ENCODE results near the gene SEC14L6.

Gene SEC14L6

DNA sequence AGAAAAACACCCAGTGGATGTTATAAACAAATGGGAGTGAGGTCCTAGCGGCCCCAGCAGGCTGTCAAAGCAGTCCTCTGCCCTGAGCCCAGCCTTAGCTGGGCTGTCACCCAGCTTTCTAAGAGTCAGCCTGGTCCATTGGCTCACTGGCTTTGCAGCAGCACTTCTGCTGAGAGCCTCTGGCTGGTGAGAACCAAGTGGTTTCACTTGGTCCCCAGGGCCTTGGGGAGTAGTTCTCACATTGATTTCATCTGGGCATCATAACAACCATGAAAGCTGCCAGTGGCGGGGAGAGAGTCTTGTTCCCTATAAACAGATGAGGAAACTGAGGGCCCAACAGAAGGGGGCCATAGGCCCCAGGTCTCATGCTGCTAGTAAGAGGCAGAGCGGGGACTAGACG lies 11.4 kb downstream of the SEC14L6 start:
- no peak for DNase-seq (ENCODE audit: low spot score)

DNA sequence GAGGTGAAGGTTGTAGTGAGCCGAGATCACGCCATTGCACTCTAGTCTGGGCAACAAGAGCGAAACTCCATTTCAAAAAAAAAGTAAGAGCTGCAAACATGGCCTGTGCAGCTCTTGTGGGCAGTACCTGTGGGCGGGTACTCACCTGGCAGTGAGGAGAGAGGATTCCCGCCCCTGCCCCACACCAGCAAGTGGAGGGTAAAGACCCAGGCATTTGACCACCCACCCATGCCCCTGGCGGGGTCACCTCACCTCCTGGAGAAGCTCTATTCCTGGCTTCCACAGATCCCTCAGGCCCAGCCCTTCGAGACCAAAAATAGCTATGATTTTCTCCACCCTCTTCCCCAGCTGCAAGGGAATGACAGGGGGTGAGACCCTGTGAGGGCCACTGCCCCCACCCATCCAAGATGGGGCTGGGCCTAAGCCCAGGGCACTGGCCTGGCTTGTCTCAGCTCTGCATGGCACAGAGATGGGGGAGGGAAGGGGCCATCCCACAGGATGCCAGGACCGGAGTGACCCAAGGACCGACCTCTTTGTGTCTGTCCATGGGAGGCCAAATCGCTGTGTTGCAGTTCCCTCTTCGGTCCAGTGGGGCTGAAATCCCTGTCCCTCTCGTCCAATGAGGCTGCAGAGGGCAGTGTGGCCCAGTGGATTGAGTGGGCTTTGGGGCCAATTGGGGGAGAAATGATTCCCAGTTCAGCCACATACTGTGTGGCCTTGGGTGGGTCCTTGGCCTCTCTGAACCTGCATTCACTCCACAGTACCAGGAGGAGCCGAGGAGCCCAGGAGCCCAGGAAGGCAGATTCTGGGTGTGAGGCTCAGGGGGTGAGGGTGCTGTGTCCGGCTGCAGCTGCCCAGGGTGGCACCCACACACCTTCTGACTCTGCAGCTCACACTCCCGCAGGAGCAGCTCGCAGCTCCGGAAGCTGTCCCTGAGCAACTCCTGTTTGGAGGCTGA lies 14.6 kb downstream of the SEC14L6 start:
- DNase-seq (ENCODE audit: low spot score): no peak

DNA sequence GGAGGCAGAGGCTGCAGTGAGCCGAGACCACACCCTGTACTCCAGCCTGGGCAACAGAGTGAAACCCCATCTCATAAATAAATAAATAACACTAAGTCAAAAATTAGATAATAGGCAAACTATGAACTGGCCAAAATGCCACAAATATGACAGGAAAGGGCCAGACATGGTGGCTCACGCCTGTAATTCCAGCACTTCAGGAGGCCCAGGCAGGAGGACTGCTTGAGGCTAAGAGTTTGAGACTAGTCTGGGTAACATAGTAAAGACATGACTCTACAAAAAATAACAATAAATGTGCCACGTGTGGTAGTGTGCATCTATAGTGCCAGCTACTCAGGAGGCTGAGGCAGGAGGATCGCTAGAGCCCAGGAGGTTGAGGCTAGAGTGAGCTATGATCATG lies 19.9 kb downstream of the SEC14L6 start:
- no peak for DNase-seq (ENCODE audit: low spot score)

DNA sequence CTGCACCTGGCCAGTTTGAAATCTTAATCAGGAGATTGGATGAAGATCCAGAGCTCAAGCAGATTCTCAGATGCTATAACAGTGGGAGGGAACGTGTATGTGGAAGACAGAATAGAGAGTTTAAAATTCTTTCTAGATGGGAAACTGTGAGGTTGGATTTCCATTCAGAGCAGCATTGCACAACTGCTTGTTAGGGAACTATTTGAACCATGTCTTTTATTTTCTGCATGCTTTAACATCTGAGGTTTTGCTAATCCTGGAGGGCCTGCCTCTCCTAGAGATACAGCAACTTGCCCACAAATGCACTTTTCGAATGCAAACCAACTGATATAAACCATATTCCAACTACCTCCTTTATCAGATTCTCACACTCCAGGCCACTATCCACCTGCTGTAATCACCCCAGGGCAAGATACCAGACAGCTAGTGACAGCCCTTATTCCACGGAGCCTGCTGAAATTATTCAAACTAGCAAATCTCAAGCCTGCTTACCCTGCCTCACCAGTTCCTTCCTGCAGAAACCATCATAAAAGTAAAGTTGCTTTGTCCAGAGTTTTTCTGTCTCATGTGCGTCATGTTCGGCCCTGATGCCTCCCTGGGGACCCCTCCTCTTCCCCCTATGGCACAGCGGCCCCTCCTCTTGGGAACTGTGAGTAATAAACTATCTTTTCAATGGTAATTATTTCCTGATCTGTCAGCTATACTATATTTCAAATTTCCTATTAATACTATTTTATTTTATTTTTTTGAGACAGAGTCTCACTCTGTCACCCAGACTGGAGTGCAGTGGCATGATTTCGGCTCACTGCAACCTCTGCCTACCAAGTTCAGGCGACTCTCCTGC lies 22.7 kb downstream of the SEC14L6 start:
- DNase-seq (ENCODE audit: low spot score): no peak

DNA sequence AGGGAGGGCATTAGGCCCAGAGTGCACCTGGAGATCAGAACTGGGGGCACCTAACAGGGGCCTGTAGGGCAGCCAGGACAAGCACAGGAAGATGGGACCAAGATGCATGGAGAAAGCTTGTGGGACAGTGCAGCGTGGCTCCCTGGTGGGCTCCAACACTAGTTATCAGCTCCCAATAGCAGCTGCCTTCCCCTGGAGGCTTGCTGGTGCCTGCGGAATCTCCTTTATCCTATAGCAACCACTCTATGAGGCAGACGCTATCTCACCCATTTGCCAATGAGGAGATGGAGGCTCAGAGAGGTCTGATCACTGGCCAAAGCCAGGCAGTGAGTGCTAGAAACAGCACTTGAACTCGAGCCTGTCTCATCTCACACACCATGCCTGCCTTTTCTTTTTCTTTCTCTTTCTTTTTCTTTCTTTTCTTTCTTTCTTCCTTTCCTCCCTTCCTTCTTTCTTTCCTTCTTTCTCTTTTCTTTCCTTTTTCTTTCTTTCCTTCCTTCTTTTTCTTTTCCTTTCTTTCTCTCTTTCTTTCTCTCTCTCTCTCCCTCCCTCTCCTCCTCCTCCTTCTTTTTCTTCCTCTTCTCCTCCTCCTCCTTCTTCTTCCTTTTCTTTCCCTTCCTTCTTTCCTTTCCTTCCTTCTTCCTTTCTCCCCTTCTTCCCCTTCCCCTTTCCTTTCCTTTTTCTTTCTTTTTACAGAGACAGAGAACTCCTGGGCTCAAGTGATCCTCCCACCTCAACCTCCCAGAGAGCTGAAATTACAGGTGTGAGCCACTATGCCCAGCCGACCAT lies 25.0 kb downstream of the SEC14L6 start:
- no peak for DNase-seq (ENCODE audit: low spot score)

DNA sequence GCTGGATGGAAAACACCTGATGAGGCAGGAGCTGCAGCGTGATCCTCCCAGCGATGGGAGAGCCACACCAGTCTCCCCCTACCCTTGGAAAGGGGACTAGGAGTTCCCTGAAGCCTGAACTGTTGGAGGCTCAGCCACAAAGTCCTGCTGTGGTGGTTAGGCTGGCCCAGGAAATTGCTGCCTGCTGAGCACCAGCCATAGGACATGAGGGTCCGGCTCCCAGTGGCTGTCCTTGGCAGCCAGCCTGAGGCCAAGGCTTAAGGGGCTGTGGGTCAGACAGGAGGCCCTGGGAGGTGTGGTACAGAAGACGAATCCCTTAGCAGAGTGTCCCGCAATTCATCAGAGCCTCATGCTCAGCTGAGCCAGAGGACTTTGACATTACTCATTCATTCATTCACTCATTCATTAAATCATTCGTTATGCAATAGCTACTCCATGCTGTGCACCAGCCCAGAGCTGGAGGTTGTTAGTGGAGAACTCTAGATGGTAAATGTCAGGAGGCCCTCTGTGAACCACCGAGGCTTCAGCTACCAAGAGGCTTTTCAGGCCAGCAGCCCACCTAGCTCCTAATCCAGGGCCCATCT lies 26.6 kb downstream of the SEC14L6 start:
- DNase-seq (ENCODE audit: low spot score): no peak

DNA sequence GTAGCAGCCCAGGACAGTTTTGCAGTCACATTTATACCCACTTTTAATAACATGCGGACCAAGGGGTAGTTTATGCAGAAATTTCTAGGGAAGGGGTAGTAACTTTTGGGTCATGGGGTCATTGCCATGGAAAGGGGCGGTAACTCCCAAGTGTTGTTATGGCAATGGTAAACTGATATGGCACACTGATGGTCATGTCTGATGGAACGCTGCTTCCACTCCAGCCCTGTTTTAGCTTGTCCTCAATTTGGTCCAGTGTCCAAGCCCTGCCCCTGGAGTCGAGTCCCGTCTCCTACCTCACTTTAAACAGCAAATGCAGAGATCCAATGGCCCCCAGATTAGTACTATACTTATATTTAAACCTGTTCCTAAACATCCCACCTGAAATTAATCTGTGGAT lies 29.8 kb downstream of the SEC14L6 start:
- no peak for DNase-seq (ENCODE audit: low spot score)

DNA sequence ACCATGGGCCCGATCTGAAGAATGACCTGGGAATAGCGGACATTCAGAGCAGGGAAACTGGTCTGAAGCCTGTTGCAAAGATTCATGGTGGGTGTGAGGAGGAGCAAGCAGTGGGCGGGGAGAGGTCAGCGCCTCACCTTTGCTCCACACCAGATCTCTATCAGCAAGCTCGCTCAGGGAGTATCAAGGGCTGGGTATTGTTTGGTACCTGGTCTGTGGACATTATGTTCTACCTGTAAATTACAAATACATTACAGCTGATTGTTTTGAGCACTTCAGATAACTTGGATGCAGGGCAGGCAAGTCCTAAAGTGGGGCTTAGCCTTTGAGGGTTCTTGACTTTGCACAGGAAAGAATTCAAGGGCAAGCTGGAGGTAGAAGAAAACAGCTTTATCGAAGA lies 30.3 kb downstream of the SEC14L6 start:
- DNase-seq (ENCODE audit: low spot score): no peak

DNA sequence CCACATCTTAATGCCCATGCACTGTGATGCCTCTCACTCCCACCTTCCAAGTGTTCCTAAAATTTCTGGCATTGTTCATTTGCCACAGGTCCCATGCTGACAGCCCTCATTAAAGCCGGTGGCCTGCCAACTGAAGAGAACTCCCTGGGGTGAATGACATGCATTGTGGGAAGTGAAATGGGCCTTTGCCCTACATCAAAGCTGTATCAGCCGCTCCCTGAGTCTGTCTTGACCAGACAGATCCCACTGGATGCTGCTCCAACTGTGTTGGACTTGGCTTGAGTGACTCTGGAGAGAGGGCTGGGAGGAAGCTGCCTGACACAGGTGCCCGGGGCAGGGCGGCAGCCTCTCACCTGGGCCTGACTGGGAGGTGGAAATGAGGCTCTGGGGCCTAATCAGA lies 32.3 kb downstream of the SEC14L6 start:
- DNase-seq (ENCODE audit: low spot score): no peak

DNA sequence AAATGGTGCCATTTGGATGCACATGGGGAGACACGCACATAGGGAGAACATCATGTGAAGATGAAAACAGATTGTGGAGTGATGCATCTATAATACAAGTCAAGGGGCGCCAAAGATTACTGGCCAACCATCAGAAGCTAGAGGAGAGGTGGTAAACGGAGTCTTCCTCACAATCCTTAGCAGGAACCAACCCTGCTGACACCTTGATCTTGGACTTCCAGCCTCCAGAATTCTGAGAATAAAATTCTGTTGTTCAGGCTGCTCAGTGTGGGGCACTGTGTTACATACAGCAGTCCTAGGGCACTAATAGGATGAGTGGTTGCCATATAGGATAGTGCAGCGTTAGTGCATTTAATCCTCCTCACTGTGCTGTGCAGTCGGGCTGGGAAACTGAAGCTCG lies 33.1 kb downstream of the SEC14L6 start:
- DNase-seq (ENCODE audit: low spot score): no peak

DNA sequence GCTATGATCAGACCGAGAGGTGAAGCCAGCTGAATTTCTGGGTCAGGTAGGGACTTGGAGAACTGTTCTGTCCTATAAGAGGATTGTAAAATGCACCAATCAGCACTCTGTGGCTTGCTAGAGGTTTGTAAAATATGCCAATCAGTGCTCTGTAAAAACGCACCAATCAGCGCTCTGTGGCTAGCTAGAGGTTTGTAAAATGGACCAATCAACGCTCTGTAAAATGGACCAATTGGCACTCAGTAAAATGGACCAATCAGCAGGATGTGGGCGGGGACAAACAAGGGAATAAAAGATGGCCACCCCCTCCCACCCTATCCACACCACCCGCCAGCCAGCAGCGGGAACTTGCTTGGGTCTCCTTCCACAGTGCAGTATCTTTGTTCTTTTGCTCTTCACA lies 34.6 kb downstream of the SEC14L6 start:
- DNase-seq (ENCODE audit: low spot score): no peak

DNA sequence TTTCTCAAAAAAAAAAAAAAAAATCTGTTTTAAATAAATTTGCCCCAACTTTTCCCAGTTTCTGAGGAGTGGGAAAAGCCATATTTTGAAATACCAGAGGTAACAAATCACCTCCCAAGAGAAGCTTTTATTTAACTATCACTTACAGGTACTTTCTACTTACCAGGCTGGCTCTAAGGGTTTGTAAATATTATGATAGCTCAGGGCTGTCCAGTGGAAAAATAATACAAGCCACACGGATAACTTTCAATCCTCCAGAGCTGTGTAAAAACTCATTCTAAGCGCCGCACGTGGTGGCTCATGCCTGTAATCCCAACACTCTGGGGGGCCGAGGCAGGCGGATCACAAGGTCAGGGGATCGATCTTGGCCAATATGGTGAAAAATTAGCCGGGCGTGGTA lies 35.4 kb downstream of the SEC14L6 start:
- no peak for DNase-seq (ENCODE audit: low spot score)

DNA sequence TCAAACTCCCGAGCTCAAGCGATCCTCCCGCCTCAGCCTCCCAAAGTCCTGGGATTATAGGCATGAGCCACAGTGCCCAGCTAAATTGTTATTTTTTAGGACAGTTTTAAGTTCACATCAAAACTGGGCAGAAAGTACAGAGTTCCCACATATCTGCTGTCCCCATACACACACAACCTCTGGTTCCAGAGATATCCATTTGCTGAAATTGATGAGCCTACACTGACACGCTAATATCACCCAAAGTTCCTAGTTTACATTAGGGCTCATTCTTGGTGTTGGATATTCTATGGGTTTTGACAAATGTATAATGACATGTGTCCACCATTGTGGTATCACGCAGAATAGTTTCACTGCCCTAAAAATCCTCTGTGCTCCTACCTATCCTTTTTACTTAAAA lies 38.3 kb downstream of the SEC14L6 start:
- no peak for DNase-seq (ENCODE audit: low spot score)

DNA sequence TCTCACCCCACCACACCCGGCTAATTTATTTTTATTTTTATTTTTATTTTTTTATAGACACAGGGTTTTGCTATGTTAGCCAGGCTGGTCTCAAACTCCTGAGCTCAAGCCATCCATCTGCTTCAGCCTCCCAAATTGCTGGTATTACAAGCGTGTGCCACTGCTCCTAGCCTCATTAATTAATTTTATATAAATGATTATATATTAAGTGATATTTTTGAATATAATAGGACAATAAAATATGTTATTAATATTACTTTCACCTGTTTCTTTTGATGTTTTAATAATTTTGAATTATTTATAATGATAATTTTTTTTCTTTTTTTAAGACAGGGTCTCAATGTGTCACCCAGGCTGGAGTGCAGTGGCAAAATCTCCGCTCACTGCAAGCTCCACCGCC lies 38.9 kb downstream of the SEC14L6 start:
- no peak for DNase-seq (ENCODE audit: low spot score)

DNA sequence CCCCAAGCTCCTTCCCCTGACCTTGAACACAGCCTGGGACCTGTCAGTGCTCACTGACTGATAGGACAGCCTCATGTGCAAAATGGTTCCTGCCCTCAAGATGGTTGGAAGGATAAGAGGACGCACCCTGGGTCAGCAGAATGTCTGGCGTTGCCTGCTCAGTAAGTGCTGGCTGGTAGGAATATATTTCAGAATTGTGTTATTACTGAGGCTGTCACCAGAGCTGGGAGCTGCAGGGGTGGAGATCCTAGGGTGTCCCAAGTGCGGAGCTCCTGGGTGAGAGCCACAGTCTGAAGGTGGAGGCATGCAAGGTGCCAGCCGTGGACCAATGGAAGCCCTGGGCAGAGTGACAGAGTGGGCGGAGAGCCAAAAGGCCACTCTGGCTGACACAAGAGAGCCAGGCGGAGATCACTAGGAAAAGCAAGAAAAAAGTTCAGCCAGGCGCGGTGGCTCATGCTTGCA lies 40.0 kb downstream of the SEC14L6 start:
- DNase-seq (ENCODE audit: low spot score): no peak

DNA sequence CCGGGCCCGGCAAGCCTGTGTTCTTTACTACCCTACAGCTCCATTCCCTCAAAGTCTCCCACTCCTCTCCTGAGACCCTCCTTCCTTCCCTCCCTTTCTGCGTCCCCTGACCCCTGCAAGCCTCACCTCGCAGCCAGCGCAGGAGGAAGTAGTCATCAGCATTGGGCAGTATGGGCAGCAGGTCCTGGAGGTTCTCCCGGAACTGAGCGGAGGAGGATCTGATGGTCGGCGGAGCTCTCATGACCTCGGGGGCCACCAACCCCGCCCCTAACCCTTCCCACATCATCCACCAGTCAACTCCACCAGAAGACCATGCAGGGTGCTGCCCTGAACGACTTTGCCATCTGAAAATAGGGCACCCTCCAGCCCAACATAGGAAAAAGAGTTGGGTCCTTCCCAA lies 43.0 kb downstream of the SEC14L6 start:
- DNase-seq (ENCODE audit: low spot score): no peak

DNA sequence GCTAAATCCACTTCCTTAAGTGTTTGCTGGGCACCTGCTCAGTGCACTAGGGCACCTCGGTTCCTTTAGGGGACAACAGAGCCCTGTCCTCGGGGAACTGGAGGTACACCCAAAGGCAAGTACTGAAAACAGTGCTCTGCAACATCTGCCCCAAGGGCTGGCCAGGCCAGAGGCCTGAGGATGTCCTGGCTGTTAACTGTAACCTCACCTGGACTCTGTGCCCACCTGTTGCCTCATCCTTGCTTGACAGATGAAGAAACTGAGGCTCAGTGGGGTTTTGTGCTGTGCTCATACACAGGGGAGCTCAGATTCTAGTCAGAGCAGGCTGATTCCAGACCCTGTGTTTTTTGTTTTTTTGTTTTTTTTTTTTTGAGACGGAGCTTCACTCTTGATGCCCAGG lies 43.6 kb downstream of the SEC14L6 start:
- DNase-seq (ENCODE audit: low spot score): no peak

DNA sequence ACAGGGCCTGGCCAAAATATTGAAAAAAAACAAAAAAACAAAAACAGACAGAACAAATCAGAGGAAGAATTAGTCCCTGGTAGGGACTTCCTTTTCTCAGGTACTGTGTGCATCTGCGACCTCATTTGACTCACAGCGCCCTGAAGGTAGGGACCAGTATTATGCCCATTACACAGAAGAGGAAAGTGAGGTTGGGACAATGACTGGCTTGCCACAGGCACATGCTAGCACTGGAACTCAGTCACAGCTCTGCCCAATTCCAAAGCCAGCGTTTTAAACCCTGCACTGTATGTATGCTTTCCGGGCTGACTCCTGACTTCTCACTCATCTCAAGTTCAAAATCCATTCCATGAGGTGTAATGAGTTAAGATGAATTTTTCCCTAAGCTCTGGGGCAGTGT lies 44.4 kb downstream of the SEC14L6 start:
- no peak for DNase-seq (ENCODE audit: low spot score)

DNA sequence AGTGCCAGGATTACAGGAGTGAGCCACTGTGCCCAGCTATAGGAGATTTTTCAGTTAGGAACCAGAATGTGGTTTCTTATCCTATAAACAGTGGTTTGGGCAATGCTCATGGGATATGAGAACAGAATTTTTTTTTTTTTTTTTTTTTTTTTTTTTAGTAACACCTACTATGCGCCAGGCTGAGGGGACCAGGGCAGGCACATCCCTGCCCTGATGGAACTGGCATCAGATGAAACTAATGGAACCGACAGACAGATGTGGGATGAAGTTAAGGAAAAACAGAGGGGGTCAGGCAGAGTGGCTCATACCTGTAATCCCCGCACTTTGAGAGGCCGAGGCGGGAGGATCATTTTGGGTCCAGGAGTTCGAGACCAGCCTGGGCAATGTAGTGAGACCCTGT lies 45.9 kb downstream of the SEC14L6 start:
- no peak for DNase-seq (ENCODE audit: low spot score)

DNA sequence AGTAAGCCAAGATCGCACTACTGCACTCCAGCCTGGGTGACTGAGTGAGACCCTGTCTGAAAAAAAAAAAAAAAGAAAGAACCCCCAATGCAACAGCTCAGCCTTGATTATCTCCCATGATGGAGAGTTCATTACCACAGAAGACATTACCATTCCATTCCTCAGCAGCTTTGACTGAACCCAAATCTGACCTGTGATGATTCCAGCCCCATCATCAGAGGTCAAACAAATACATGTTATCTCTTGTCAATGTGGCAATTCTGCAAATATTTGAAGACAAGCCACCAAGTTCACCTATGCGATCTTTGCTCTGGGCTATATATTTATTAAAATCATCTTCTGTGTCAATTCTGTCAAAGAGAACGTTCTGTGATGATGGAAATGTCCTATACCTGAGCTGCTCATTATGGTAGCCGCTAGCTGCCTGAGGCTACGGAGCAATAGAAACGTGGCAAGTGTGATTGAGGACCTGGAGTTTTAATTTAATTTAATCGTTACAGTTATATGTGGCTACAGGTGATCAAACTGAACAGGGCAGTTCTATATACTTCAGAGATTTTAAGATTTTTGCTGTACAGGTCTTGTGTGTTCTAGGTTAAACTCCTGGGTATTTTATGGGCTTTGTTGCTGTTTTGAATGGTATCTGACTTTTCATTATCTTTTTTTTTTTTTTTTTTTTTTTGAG lies 48.9 kb downstream of the SEC14L6 start:
- DNase-seq (ENCODE audit: low spot score): no peak

DNA sequence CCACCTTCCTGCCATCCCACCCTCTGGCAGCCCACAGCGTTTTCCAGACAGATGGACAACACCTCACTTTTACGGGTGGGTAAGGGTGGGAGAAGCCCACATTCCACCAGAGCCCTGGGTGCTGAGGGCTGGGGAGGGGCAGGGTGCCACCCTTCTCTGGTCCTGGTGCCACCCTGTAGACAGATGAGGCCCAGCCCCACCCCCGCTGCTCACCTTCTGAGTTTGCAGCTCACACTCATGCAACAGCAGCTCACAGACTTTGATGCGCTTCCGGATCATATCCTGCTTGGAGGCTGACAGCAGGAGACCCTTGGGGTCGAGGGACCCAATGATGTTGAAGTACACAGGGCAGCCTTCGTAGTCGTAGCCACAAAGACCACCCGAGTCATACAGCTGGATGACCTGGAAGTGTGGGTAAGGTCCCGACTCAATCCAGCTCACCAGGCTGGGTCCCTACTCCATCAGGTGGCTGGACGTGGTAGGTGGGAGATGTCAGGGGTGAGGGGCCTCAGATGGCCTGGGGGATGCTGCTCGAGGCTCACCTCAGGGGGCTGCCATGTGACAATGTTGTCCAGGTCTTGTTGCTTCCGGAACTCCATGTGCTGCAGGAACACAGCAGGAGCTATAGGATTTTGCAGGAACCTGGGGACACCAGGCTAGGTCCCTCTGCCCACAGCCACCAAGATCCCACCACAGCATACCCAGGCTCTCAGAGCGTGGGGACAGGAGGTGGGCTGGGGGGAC lies 51.3 kb downstream of the SEC14L6 start:
- DNase-seq (ENCODE audit: low spot score): no peak
